HepG2 (cell line): ENCODE measurements around the gene LARP1. TPM values are rescaled to one million over a fixed set of nuclear protein-coding genes. Genes with fewer than 3 reads are reported as not detected.

Source experiments
- BCL6 ChIP-seq: IDR thresholded peaks from 2 replicates; pipeline ENCODE4 v1.6.1; 2016; ENCODE audit warnings: missing genetic modification reagents, missing compliant biosample characterization
- CEBPB ChIP-seq: IDR thresholded peaks from 2 replicates; pipeline ENCODE4 v1.6.1; 2011; ENCODE audit warnings: low read depth, low read length, improper control_type of control experiment, borderline replicate concordance
- CENPX ChIP-seq: sonication (generic); formaldehyde crosslinking; IDR thresholded peaks from 2 replicates; pipeline ENCODE4 v1.9.0; 2021; ENCODE audit warnings: mild to moderate bottlenecking, missing genetic modification reagents, moderate library complexity
- DNMT1 ChIP-seq: sonication (generic); formaldehyde crosslinking; IDR thresholded peaks from 2 replicates; pipeline ENCODE4 v1.5.1; 2020; ENCODE audit warnings: mild to moderate bottlenecking, missing genetic modification reagents
- MAFG ChIP-seq: sonication (generic); formaldehyde crosslinking; IDR thresholded peaks from 2 replicates; pipeline ENCODE4 v1.5.1; 2020; ENCODE audit warnings: mild to moderate bottlenecking, missing genetic modification reagents
- NFYC ChIP-seq: IDR thresholded peaks from 2 replicates; pipeline ENCODE4 v1.6.1; 2016; ENCODE audit warnings: missing genetic modification reagents, missing compliant biosample characterization
- RARG ChIP-seq: sonication (generic); formaldehyde crosslinking; IDR thresholded peaks from 2 replicates; pipeline ENCODE4 v1.4.0; 2020; ENCODE audit warnings: low read depth, mild to moderate bottlenecking, missing genetic modification reagents
- RFXAP ChIP-seq: sonication (generic); formaldehyde crosslinking; IDR thresholded peaks from 2 replicates; pipeline ENCODE4 v1.4.0; 2020; ENCODE audit warnings: missing genetic modification reagents, borderline replicate concordance
- ZFP37 ChIP-seq: sonication (generic); formaldehyde crosslinking; IDR thresholded peaks from 2 replicates; pipeline ENCODE4 v1.4.0; 2020; ENCODE audit warnings: missing genetic modification reagents, borderline replicate concordance
- ZFY ChIP-seq: sonication (generic); formaldehyde crosslinking; IDR thresholded peaks from 2 replicates; pipeline ENCODE4 v1.4.0; 2020; ENCODE audit warnings: missing genetic modification reagents
- ZMYM3 ChIP-seq: sonication (generic); formaldehyde crosslinking; IDR thresholded peaks from 2 replicates; pipeline ENCODE4 v1.5.1; 2020; ENCODE audit warnings: mild to moderate bottlenecking, missing genetic modification reagents
- ZNF232 ChIP-seq: sonication (generic); formaldehyde crosslinking; IDR thresholded peaks from 2 replicates; pipeline ENCODE4 v1.4.0; 2020; ENCODE audit warnings: missing genetic modification reagents, borderline replicate concordance
- ZNF34 ChIP-seq: sonication (generic); formaldehyde crosslinking; IDR thresholded peaks from 2 replicates; pipeline ENCODE4 v1.4.0; 2020; ENCODE audit warnings: mild to moderate bottlenecking, missing genetic modification reagents, borderline replicate concordance
- ZNF382 ChIP-seq: sonication (generic); formaldehyde crosslinking; IDR thresholded peaks from 2 replicates; pipeline ENCODE4 v1.5.0; 2020; ENCODE audit warnings: missing genetic modification reagents, mild to moderate bottlenecking, borderline replicate concordance
- ZNF841 ChIP-seq: sonication (generic); formaldehyde crosslinking; IDR thresholded peaks from 2 replicates; pipeline ENCODE4 v1.8.1; 2023; ENCODE audit warnings: missing genetic modification reagents, borderline replicate concordance
- polyA plus RNA-seq, 8 experiments: library from polyadenylated mRNA; depleted of rRNA in 3 of 8; stranded (reverse) in 7 of 8; unstranded in 1 of 8; fragments of >200 nt; fragmentation: Illumina TruSeq in 4 of 8; extraction: Trizol in 4 of 8; gene quantifications; 2 replicates each; pipeline versions ENCODE4 v1.2.1 to v1.2.3, GENCODE V29; 2011 to 2016; ENCODE audit warnings: low read depth in 4 of 8, missing spikeins in 1 of 8, mixed read lengths in 1 of 8; ENCODE audit not compliant: insufficient read depth in 1 of 8
- total RNA-seq, 5 experiments: library from RNA; depleted of rRNA; stranded (reverse); fragments of >200 nt; fragmentation: Illumina TruSeq; extraction: Trizol; gene quantifications; 2 replicates each; pipeline ENCODE4 v1.2.3, GENCODE V29; 2016; ENCODE audit warnings: low read depth in 1 of 5
- TF ChIP-seq, protein P1 (sequence below): sonication (generic); formaldehyde crosslinking; IDR thresholded peaks from 2 replicates; pipeline ENCODE4 v1.5.0; 2020; ENCODE audit warnings: mild to moderate bottlenecking, missing genetic modification reagents, moderate library complexity
- TF ChIP-seq, protein P2 (sequence below): sonication (generic); formaldehyde crosslinking; IDR thresholded peaks from 2 replicates; pipeline ENCODE4 v1.4.0; 2020; ENCODE audit warnings: missing genetic modification reagents
- TF ChIP-seq, protein P3 (sequence below): sonication (generic); formaldehyde crosslinking; IDR thresholded peaks from 2 replicates; pipeline ENCODE4 v1.8.1; 2023; ENCODE audit warnings: missing genetic modification reagents, mild to moderate bottlenecking, borderline replicate concordance
- TF ChIP-seq, protein P4 (sequence below): sonication (generic); formaldehyde crosslinking; conservative IDR thresholded peaks from 2 replicates; pipeline ENCODE4 v1.4.0; 2020; ENCODE audit warnings: mild to moderate bottlenecking, missing genetic modification reagents, moderate library complexity

LARP1 gene
- total and polyA plus RNA-seq, 2 of the 13 experiments (the other 11 are each of a cell fraction or from before 2014, with no cell fraction given) = 45.2 to 61.4 TPM

DNA sequence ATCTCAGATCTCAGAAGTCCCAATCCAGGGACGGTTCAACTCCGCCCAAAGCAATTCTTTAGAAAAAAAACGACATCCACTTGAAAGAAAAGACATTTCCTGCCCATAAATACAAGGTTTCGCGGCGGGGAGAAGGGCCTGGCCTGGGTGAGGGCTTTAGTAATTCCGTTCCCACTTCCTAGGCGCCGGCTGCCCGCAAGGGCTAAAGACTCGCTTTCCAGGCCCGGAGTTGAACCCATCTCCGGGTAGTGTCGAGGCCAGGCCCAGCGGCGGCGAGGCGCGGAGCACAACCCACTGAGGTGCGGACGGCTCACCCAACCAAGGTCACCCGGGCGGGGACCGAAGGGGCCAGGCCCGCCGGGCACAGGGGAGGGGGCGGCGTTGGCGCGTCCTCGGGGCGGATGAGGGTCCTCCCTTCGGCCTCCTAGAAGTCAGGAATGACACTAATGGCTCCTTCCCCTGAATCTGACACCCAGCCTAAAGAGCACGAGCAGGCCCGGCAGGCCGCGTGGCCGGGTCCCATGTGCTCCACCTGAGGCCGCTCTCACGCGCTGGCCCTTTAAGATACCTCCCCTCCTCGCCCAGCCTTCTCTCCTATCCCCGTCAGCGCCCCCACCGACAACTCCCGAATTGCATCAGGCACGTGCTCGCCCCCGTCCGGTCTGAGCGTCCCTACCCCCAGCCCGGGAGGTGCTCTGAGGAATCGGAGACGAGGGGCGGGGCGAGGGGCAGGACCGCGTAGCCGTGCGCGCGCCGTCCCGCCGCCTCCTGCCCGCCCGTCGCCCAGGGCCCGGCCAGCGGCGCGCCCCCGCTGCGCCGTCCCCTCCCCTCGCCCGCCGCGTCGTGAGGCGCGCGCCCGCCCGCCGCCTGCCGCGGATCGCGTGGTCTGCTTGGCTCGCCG, 467 bp upstream of the LARP1 start (continued):
- TF ChIP-seq ZMYM3 (CRISPR knock-in tag) = peak; percentile 91
- TF ChIP-seq MAFG (CRISPR knock-in tag) = no peak
- no peak for TF ChIP-seq NFYC (CRISPR knock-in tag)
- TF ChIP-seq CEBPB = peak; percentile 89
- TF ChIP-seq ZNF382 = no peak
- no peak for TF ChIP-seq RARG
- TF ChIP-seq BCL6 (CRISPR knock-in tag) = peak; percentile 46; the same call in 1 of the 2 replicates
- no peak for TF ChIP-seq ZNF841 (CRISPR knock-in tag)
- TF ChIP-seq, protein P1, sequence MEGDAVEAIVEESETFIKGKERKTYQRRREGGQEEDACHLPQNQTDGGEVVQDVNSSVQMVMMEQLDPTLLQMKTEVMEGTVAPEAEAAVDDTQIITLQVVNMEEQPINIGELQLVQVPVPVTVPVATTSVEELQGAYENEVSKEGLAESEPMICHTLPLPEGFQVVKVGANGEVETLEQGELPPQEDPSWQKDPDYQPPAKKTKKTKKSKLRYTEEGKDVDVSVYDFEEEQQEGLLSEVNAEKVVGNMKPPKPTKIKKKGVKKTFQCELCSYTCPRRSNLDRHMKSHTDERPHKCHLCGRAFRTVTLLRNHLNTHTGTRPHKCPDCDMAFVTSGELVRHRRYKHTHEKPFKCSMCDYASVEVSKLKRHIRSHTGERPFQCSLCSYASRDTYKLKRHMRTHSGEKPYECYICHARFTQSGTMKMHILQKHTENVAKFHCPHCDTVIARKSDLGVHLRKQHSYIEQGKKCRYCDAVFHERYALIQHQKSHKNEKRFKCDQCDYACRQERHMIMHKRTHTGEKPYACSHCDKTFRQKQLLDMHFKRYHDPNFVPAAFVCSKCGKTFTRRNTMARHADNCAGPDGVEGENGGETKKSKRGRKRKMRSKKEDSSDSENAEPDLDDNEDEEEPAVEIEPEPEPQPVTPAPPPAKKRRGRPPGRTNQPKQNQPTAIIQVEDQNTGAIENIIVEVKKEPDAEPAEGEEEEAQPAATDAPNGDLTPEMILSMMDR (CRISPR knock-in tag) = peak; percentile 87
- TF ChIP-seq, protein P2, sequence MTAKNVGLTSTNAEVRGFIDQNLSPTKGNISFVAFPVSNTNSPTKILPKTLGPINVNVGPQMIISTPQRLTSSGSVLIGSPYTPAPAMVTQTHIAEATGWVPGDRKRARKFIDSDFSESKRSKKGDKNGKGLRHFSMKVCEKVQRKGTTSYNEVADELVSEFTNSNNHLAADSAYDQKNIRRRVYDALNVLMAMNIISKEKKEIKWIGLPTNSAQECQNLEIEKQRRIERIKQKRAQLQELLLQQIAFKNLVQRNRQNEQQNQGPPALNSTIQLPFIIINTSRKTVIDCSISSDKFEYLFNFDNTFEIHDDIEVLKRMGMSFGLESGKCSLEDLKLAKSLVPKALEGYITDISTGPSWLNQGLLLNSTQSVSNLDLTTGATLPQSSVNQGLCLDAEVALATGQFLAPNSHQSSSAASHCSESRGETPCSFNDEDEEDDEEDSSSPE (CRISPR knock-in tag) = peak; percentile 63; the same call in 1 of the 2 replicates
- TF ChIP-seq, protein P3, sequence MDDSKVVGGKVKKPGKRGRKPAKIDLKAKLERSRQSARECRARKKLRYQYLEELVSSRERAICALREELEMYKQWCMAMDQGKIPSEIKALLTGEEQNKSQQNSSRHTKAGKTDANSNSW = no peak
- TF ChIP-seq DNMT1 = no peak
- TF ChIP-seq RFXAP (CRISPR knock-in tag) = peak; percentile 59
- TF ChIP-seq CENPX (CRISPR knock-in tag) = no peak
- no peak for TF ChIP-seq ZNF34 (CRISPR knock-in tag)
- TF ChIP-seq ZNF232 (CRISPR knock-in tag) = peak; percentile 26; the same call in 1 of the 2 replicates
- TF ChIP-seq, protein P4, sequence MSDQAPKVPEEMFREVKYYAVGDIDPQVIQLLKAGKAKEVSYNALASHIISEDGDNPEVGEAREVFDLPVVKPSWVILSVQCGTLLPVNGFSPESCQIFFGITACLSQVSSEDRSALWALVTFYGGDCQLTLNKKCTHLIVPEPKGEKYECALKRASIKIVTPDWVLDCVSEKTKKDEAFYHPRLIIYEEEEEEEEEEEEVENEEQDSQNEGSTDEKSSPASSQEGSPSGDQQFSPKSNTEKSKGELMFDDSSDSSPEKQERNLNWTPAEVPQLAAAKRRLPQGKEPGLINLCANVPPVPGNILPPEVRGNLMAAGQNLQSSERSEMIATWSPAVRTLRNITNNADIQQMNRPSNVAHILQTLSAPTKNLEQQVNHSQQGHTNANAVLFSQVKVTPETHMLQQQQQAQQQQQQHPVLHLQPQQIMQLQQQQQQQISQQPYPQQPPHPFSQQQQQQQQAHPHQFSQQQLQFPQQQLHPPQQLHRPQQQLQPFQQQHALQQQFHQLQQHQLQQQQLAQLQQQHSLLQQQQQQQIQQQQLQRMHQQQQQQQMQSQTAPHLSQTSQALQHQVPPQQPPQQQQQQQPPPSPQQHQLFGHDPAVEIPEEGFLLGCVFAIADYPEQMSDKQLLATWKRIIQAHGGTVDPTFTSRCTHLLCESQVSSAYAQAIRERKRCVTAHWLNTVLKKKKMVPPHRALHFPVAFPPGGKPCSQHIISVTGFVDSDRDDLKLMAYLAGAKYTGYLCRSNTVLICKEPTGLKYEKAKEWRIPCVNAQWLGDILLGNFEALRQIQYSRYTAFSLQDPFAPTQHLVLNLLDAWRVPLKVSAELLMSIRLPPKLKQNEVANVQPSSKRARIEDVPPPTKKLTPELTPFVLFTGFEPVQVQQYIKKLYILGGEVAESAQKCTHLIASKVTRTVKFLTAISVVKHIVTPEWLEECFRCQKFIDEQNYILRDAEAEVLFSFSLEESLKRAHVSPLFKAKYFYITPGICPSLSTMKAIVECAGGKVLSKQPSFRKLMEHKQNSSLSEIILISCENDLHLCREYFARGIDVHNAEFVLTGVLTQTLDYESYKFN (CRISPR knock-in tag) = peak; percentile 70
- no peak for TF ChIP-seq ZFP37 (CRISPR knock-in tag)
- TF ChIP-seq ZFY (CRISPR knock-in tag) = peak; percentile 73
